ENCODE measurements around the gene IGSF3. TPM values are rescaled to one million over a fixed set of nuclear protein-coding genes. Genes with fewer than 3 reads are reported as not detected.

IGSF3 gene
- total and polyA plus RNA-seq, 2 of the 13 experiments (the other 11 are each of a cell fraction or from before 2014, with no cell fraction given) = 0.11 to 0.16 TPM

DNA sequence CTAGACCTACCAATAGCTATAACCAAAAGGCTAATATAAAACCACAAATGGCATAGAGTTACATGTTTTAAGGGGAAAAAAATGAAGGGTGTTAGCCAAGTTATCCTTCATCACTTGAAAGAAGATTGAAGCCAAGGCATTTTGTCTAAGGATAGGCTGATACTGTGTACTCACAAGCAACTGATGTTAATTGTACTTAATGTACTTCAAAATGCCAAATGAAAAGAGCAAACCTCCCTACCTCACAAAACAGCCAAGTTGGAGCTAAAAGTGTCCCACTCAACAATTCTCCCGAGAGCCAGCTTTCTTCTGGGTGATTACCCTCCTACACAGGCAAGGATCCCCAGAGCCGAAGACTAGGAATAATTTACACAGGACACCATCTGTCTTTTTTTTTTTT, 4.4 kb upstream of the IGSF3 start:
- peaks cover 0 to 14% of the 10 kb centered on the region in 2 experiments; a peak in 3 of 5 replicates for H3K27me3 ChIP-seq (ENCODE audit: control insufficient read depth in 1 of 2, insufficient read depth in 2 of 2, low read length in 2 of 2)
- ChIA-PET POLR2A (no interaction called here), CTCF (ENCODE audit: low intra/inter-chr PET ratio, low total read pairs) (interaction anchor here (1.8 kb wide), 1 partner anchor 97 kb away, joined by 9 read pairs; no protein-coding TSS in a partner anchor)
- H4K20me1 ChIP-seq (ENCODE audit: insufficient read depth, low read length) = no peaks in the 10 kb centered on the region
- H3K4me2 ChIP-seq (ENCODE audit: low read depth, low read length) = no peak overlapping the region
- no peak for FAIRE-seq
- no peak overlapping the region for H2AFZ ChIP-seq (ENCODE audit: low read length)
- DNase-seq (ENCODE audit: low spot score) = no peak
- in situ Hi-C loops (cut with HindIII; ENCODE audit: extremely low pct_ligation_motif_present, low pct_unique_long_range_greater_than_20kb) (no loop called here), intact Hi-C loops (cut with micrococcal nuclease; ENCODE audit: unreplicated experiment) (loop anchor here (10.0 kb wide), 1 partner anchor 97 kb away; the partner anchor contains the start of gene CD58)
- H3K4me3 ChIP-seq (replicated peaks in 1 of 3; ENCODE audit: insufficient read depth in 1 of 3, low read depth in 2 of 3, low read length in 3 of 3) = no peak overlapping the region
- ATAC-seq = no peak
- no peaks in the 10 kb centered on the region for H3K79me2 ChIP-seq (ENCODE audit: insufficient read depth, low read length)
- TF ChIP-seq EED (CRISPR knock-in tag; IDR thresholded peaks at IDR 0.05) (no peak), ONECUT2 (CRISPR knock-in tag; IDR thresholded peaks at IDR 0.05) (no peak), ZNF619 (CRISPR knock-in tag; IDR thresholded peaks at IDR 0.05) (no peak), TRIM24 (CRISPR knock-in tag; IDR thresholded peaks at IDR 0.05) (no peak)
- H3K36me3 ChIP-seq (replicated peaks in 1 of 2; ENCODE audit: control insufficient read depth in 1 of 2, insufficient read depth in 2 of 2, low read length in 2 of 2) = no peaks in the 10 kb centered on the region
- WGBS (ENCODE audit: low lambda C conversion rate) = 23% methylated on average over 2 of the region's 2 CpGs
- BruUV-seq (replicated peaks) = no TSS peak
- H3K9ac ChIP-seq (ENCODE audit: insufficient read depth, low read depth, low read length) = no peak overlapping the region
- no peaks in the 10 kb centered on the region for H3K9me3 ChIP-seq (ENCODE audit: low read length)
- peaks cover 3% of the 10 kb centered on the region for H3K4me1 ChIP-seq (ENCODE audit: insufficient read depth, low read length)
- H3K27ac ChIP-seq (ENCODE audit: extremely low read length, insufficient read depth, low read length) = no peak overlapping the region

GRCh38 chr1:116671072-116671760, 3.7 kb upstream of the IGSF3 start:
- ATAC-seq (no peak), FAIRE-seq (no peak), DNase-seq (ENCODE audit: low spot score) (no peak)
- ChIA-PET CTCF (ENCODE audit: low intra/inter-chr PET ratio, low total read pairs) (no interaction called here), POLR2A (no interaction called here)
- WGBS (ENCODE audit: low lambda C conversion rate) = 31% methylated on average over 7 of the region's 7 CpGs
- no peak overlapping the region for H2AFZ ChIP-seq (ENCODE audit: low read length)
- no TSS peak for BruUV-seq (replicated peaks)
- no peaks in the 10 kb centered on the region for H4K20me1 ChIP-seq (ENCODE audit: insufficient read depth, low read length)
- in situ Hi-C loops (cut with HindIII; ENCODE audit: extremely low pct_ligation_motif_present, low pct_unique_long_range_greater_than_20kb) (no loop called here), intact Hi-C loops (cut with micrococcal nuclease; ENCODE audit: unreplicated experiment) (loop anchor here (10.0 kb wide), 1 partner anchor 96 kb away; the partner anchor contains the start of gene CD58)
- peaks cover 8% of the 10 kb centered on the region for H3K4me1 ChIP-seq (ENCODE audit: insufficient read depth, low read length)
- H3K79me2 ChIP-seq (ENCODE audit: insufficient read depth, low read length) = no peaks in the 10 kb centered on the region
- H3K27ac ChIP-seq (ENCODE audit: extremely low read length, insufficient read depth, low read length) = no peak overlapping the region
- H3K4me3 ChIP-seq (replicated peaks in 1 of 3; ENCODE audit: insufficient read depth in 1 of 3, low read depth in 2 of 3, low read length in 3 of 3) = no peak overlapping the region
- no peaks in the 10 kb centered on the region for H3K9me3 ChIP-seq (ENCODE audit: low read length)
- H3K4me2 ChIP-seq (ENCODE audit: low read depth, low read length) = no peak overlapping the region
- H3K9ac ChIP-seq (ENCODE audit: insufficient read depth, low read depth, low read length) = no peak overlapping the region
- H3K36me3 ChIP-seq (replicated peaks in 1 of 2; ENCODE audit: control insufficient read depth in 1 of 2, insufficient read depth in 2 of 2, low read length in 2 of 2) = no peaks in the 10 kb centered on the region
- H3K27me3 ChIP-seq (ENCODE audit: control insufficient read depth in 1 of 2, insufficient read depth in 2 of 2, low read length in 2 of 2) = peaks cover 0 to 21% of the 10 kb centered on the region in 2 experiments; a peak in 4 of 5 replicates
- no peak for TF ChIP-seq ZNF451 (CRISPR knock-in tag; IDR thresholded peaks at IDR 0.05)
- TF ChIP-seq BRCA1 (CRISPR knock-in tag; IDR thresholded peaks at IDR 0.05) = no peak
- TF ChIP-seq ZNF224 (CRISPR knock-in tag; IDR thresholded peaks at IDR 0.05) = no peak
- TF ChIP-seq NKX3-1 (CRISPR knock-in tag; IDR thresholded peaks at IDR 0.05) = no peak
- no peak for TF ChIP-seq DDIT3 (CRISPR knock-in tag; IDR thresholded peaks at IDR 0.05)
- TF ChIP-seq, protein P1, sequence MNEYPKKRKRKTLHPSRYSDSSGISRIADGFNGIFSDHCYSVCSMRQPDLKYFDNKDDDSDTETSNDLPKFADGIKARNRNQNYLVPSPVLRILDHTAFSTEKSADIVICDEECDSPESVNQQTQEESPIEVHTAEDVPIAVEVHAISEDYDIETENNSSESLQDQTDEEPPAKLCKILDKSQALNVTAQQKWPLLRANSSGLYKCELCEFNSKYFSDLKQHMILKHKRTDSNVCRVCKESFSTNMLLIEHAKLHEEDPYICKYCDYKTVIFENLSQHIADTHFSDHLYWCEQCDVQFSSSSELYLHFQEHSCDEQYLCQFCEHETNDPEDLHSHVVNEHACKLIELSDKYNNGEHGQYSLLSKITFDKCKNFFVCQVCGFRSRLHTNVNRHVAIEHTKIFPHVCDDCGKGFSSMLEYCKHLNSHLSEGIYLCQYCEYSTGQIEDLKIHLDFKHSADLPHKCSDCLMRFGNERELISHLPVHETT (CRISPR knock-in tag; conservative IDR thresholded peaks at IDR 0.05) = no peak
- TF ChIP-seq JUN (CRISPR knock-in tag; IDR thresholded peaks at IDR 0.05) = no peak
- no peak for TF ChIP-seq ZNF431 (CRISPR knock-in tag; IDR thresholded peaks at IDR 0.05; ENCODE audit: borderline replicate concordance, low read depth)
- TF ChIP-seq, protein P2, sequence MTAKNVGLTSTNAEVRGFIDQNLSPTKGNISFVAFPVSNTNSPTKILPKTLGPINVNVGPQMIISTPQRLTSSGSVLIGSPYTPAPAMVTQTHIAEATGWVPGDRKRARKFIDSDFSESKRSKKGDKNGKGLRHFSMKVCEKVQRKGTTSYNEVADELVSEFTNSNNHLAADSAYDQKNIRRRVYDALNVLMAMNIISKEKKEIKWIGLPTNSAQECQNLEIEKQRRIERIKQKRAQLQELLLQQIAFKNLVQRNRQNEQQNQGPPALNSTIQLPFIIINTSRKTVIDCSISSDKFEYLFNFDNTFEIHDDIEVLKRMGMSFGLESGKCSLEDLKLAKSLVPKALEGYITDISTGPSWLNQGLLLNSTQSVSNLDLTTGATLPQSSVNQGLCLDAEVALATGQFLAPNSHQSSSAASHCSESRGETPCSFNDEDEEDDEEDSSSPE (CRISPR knock-in tag; IDR thresholded peaks at IDR 0.05) = no peak
- TF ChIP-seq NFYB (CRISPR knock-in tag; IDR thresholded peaks at IDR 0.05) = no peak
- no peak for TF ChIP-seq HHEX (CRISPR knock-in tag; IDR thresholded peaks at IDR 0.05)
- no peak for TF ChIP-seq ZNF577 (CRISPR knock-in tag; IDR thresholded peaks at IDR 0.05; ENCODE audit: borderline replicate concordance, low read depth)
- no peak for TF ChIP-seq ZKSCAN5 (CRISPR knock-in tag; IDR thresholded peaks at IDR 0.05)
- no peak for TF ChIP-seq MAFG (CRISPR knock-in tag; IDR thresholded peaks at IDR 0.05)
